ENCODE measurements around the gene DNAJA4.
"Not testable (repeated sequence)": the region's sequence is repeated elsewhere in the genome, so short reads cannot be mapped to it uniquely, and the experiment has no call there.

The DNAJA4 gene

GRCh38 chr15:78243491-78243941, 20.8 kb upstream of the DNAJA4 start:
- DNase-seq (ENCODE audit: low read depth in 1 of 2, low spot score in 1 of 2): no peak

- DNase-seq (ENCODE audit: low read depth in 1 of 2, low spot score in 1 of 2): no peak
Observed at GRCh38 chr15:78244101-78244500, 20.3 kb upstream of the DNAJA4 start.

GRCh38 chr15:78244893-78245292, 19.5 kb upstream of the DNAJA4 start:
- DNase-seq (ENCODE audit: low read depth in 1 of 2, low spot score in 1 of 2): no peak

GRCh38 chr15:78245392-78245791, 19.0 kb upstream of the DNAJA4 start:
- DNase-seq (ENCODE audit: low read depth in 1 of 2, low spot score in 1 of 2): not testable (repeated sequence)

GRCh38 chr15:78245976-78246620, 18.3 kb upstream of the DNAJA4 start:
- DNase-seq (ENCODE audit: low read depth in 1 of 2, low spot score in 1 of 2): not testable (repeated sequence)

GRCh38 chr15:78247911-78248310, 16.5 kb upstream of the DNAJA4 start:
- no peak for DNase-seq (ENCODE audit: low read depth in 1 of 2, low spot score in 1 of 2)

GRCh38 chr15:78249131-78249530, 15.2 kb upstream of the DNAJA4 start:
- no peak for DNase-seq (ENCODE audit: low read depth in 1 of 2, low spot score in 1 of 2)

GRCh38 chr15:78251136-78251535, 13.2 kb upstream of the DNAJA4 start:
- no peak for DNase-seq (ENCODE audit: low read depth in 1 of 2, low spot score in 1 of 2)

GRCh38 chr15:78255421-78256043, 8.8 kb upstream of the DNAJA4 start:
- no peak for DNase-seq (ENCODE audit: low read depth in 1 of 2, low spot score in 1 of 2)

GRCh38 chr15:78256044-78256437, 8.3 kb upstream of the DNAJA4 start:
- no peak for DNase-seq (ENCODE audit: low read depth in 1 of 2, low spot score in 1 of 2)

GRCh38 chr15:78257681-78258080, 6.7 kb upstream of the DNAJA4 start:
- DNase-seq (ENCODE audit: low read depth in 1 of 2, low spot score in 1 of 2): no peak

GRCh38 chr15:78259232-78259631, 5.1 kb upstream of the DNAJA4 start:
- DNase-seq (ENCODE audit: low read depth in 1 of 2, low spot score in 1 of 2): no peak

- DNase-seq (ENCODE audit: low read depth in 1 of 2, low spot score in 1 of 2): no peak
Observed at GRCh38 chr15:78260489-78260888, 3.9 kb upstream of the DNAJA4 start.

GRCh38 chr15:78261062-78261461, 3.3 kb upstream of the DNAJA4 start:
- no peak for DNase-seq (ENCODE audit: low read depth in 1 of 2, low spot score in 1 of 2)

GRCh38 chr15:78263351-78263781, 996 bp upstream of the DNAJA4 start:
- no peak for DNase-seq (ENCODE audit: low read depth in 1 of 2, low spot score in 1 of 2)

GRCh38 chr15:78263907-78264303, 457 bp upstream of the DNAJA4 start:
- DNase-seq (ENCODE audit: low read depth in 1 of 2, low spot score in 1 of 2): no peak

- DNase-seq (ENCODE audit: low read depth in 1 of 2, low spot score in 1 of 2): no peak
Observed at GRCh38 chr15:78265137-78265460, 737 bp downstream of the DNAJA4 start.

GRCh38 chr15:78265752-78266224, 1.4 kb downstream of the DNAJA4 start:
- DNase-seq (ENCODE audit: low read depth in 1 of 2, low spot score in 1 of 2): no peak

GRCh38 chr15:78266229-78266628, 1.9 kb downstream of the DNAJA4 start:
- no peak for DNase-seq (ENCODE audit: low read depth in 1 of 2, low spot score in 1 of 2)

GRCh38 chr15:78266806-78267205, 2.4 kb downstream of the DNAJA4 start:
- no peak for DNase-seq (ENCODE audit: low read depth in 1 of 2, low spot score in 1 of 2)

- DNase-seq (ENCODE audit: low read depth in 1 of 2, low spot score in 1 of 2): no peak
Observed at GRCh38 chr15:78272316-78272715, 8.0 kb downstream of the DNAJA4 start.

GRCh38 chr15:78272776-78273175, 8.4 kb downstream of the DNAJA4 start:
- DNase-seq (ENCODE audit: low read depth in 1 of 2, low spot score in 1 of 2): no peak

- DNase-seq (ENCODE audit: low read depth in 1 of 2, low spot score in 1 of 2): no peak
Observed at GRCh38 chr15:78274994-78275393, 10.6 kb downstream of the DNAJA4 start.

All from stimulated activated CD4-positive, alpha-beta T cell treated with anti-CD3 and anti-CD28 coated beads, Interleukin-15, amount 100 ng/mL, for 1 hour (primary cell).